ENCODE measurements around the gene GNAQ. TPM values are rescaled to one million over a fixed set of nuclear protein-coding genes. Genes with fewer than 3 reads are reported as not detected.

Gene GNAQ
- total and polyA plus RNA-seq, 2 of the 13 experiments (the other 11 are each of a cell fraction or from before 2014, with no cell fraction given): 16.5 to 17.7 TPM

DNA sequence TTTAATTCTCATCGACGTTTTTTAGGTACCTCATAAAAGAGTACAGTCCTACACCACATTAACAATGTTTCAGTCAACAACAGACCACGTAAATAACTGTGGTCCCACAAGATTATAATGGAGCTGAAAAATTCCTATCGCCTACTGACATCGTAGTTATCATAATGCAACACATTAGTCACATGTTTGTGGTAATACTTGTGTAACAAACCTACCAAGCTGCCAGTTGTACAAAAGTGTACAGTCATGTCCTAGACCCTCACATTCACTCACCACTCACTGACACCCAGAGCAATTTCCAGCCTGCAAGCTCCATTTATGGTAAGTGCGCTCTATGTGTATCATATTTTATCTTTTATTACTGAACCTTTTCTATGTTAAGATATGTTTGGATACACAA is 16.8 kb downstream of the GNAQ start:
- no peaks in the 10 kb centered on the region for H3K9me3 ChIP-seq (ENCODE audit: low read length)
- H3K4me1 ChIP-seq (ENCODE audit: insufficient read depth, low read length): peaks cover 29% of the 10 kb centered on the region
- WGBS (ENCODE audit: low lambda C conversion rate): 97% methylated on average over 6 of the region's 6 CpGs
- no peak for ATAC-seq
- no peaks in the 10 kb centered on the region; a peak in 1 of 5 replicates for H3K36me3 ChIP-seq (replicated peaks in 1 of 2; ENCODE audit: control insufficient read depth in 1 of 2, insufficient read depth in 2 of 2, low read length in 2 of 2)
- in situ Hi-C loops (cut with HindIII; ENCODE audit: extremely low pct_ligation_motif_present, low pct_unique_long_range_greater_than_20kb): no loop called here
- peaks cover 12% of the 10 kb centered on the region; the same call in 1 of the 2 replicates for H4K20me1 ChIP-seq (ENCODE audit: insufficient read depth, low read length)
- TF ChIP-seq DPF2 (CRISPR knock-in tag; IDR thresholded peaks at IDR 0.05; ENCODE audit: borderline replicate concordance, low read depth) (no peak), HOXA7 (CRISPR knock-in tag; IDR thresholded peaks at IDR 0.05) (no peak), ZNF558 (CRISPR knock-in tag; IDR thresholded peaks at IDR 0.05; ENCODE audit: borderline replicate concordance) (no peak), CBX5 (CRISPR knock-in tag; IDR thresholded peaks at IDR 0.05; ENCODE audit: borderline replicate concordance) (no peak), MIXL1 (CRISPR knock-in tag; IDR thresholded peaks at IDR 0.05) (no peak), FOSL2 (CRISPR knock-in tag; IDR thresholded peaks at IDR 0.05) (no peak), CC2D1A (CRISPR knock-in tag; IDR thresholded peaks at IDR 0.05) (no peak), ZNF780A (CRISPR knock-in tag; IDR thresholded peaks at IDR 0.05) (no peak), RFX5 (IDR thresholded peaks at IDR 0.05; ENCODE audit: low read depth, low read length) (no peak)
- TF ChIP-seq, protein P1, sequence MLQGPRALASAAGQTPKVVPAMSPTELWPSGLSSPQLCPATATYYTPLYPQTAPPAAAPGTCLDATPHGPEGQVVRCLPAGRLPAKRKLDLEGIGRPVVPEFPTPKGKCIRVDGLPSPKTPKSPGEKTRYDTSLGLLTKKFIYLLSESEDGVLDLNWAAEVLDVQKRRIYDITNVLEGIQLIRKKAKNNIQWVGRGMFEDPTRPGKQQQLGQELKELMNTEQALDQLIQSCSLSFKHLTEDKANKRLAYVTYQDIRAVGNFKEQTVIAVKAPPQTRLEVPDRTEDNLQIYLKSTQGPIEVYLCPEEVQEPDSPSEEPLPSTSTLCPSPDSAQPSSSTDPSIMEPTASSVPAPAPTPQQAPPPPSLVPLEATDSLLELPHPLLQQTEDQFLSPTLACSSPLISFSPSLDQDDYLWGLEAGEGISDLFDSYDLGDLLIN (CRISPR knock-in tag; IDR thresholded peaks at IDR 0.05; ENCODE audit: borderline replicate concordance): no peak
- TF ChIP-seq, protein P2, sequence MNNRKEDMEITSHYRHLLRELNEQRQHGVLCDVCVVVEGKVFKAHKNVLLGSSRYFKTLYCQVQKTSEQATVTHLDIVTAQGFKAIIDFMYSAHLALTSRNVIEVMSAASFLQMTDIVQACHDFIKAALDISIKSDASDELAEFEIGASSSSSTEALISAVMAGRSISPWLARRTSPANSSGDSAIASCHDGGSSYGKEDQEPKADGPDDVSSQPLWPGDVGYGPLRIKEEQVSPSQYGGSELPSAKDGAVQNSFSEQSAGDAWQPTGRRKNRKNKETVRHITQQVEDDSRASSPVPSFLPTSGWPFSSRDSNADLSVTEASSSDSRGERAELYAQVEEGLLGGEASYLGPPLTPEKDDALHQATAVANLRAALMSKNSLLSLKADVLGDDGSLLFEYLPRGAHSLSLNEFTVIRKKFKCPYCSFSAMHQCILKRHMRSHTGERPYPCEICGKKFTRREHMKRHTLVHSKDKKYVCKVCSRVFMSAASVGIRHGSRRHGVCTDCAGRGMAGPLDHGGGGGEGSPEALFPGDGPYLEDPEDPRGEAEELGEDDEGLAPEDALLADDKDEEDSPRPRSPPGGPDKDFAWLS (CRISPR knock-in tag; IDR thresholded peaks at IDR 0.05; ENCODE audit: borderline replicate concordance): no peak
- TF ChIP-seq, protein P3, sequence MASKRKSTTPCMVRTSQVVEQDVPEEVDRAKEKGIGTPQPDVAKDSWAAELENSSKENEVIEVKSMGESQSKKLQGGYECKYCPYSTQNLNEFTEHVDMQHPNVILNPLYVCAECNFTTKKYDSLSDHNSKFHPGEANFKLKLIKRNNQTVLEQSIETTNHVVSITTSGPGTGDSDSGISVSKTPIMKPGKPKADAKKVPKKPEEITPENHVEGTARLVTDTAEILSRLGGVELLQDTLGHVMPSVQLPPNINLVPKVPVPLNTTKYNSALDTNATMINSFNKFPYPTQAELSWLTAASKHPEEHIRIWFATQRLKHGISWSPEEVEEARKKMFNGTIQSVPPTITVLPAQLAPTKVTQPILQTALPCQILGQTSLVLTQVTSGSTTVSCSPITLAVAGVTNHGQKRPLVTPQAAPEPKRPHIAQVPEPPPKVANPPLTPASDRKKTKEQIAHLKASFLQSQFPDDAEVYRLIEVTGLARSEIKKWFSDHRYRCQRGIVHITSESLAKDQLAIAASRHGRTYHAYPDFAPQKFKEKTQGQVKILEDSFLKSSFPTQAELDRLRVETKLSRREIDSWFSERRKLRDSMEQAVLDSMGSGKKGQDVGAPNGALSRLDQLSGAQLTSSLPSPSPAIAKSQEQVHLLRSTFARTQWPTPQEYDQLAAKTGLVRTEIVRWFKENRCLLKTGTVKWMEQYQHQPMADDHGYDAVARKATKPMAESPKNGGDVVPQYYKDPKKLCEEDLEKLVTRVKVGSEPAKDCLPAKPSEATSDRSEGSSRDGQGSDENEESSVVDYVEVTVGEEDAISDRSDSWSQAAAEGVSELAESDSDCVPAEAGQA (IDR thresholded peaks at IDR 0.05; ENCODE audit: low read depth): no peak
- TF ChIP-seq, protein P3 (CRISPR knock-in tag; IDR thresholded peaks at IDR 0.05; ENCODE audit: borderline replicate concordance): no peak
- H3K27ac ChIP-seq (ENCODE audit: extremely low read length, insufficient read depth, low read length): no peak overlapping the region
- no peak overlapping the region for H3K9ac ChIP-seq (ENCODE audit: insufficient read depth, low read depth, low read length)
- no peaks in the 10 kb centered on the region for H3K27me3 ChIP-seq (ENCODE audit: control insufficient read depth in 1 of 2, insufficient read depth in 2 of 2, low read length in 2 of 2)
- DNase-seq (ENCODE audit: low spot score): no peak
- H3K4me3 ChIP-seq (replicated peaks in 1 of 3; ENCODE audit: insufficient read depth in 1 of 3, low read depth in 2 of 3, low read length in 3 of 3): no peak overlapping the region
- ChIA-PET CTCF (ENCODE audit: low intra/inter-chr PET ratio, low total read pairs) (no interaction called here), POLR2A (no interaction called here)
- peaks cover 63% of the 10 kb centered on the region for H3K79me2 ChIP-seq (ENCODE audit: insufficient read depth, low read length)
- no peak overlapping the region for H3K4me2 ChIP-seq (ENCODE audit: low read depth, low read length)
- no peak for FAIRE-seq
- no peak overlapping the region for H2AFZ ChIP-seq (ENCODE audit: low read length)
- intact Hi-C loops (cut with micrococcal nuclease; ENCODE audit: unreplicated experiment): no loop called here
- BruUV-seq (replicated peaks): no TSS peak

All from HepG2 (cell line).